ENCODE data around the gene CLMN. TPM values are rescaled to one million over a fixed set of nuclear protein-coding genes. Genes with fewer than 3 reads are reported as not detected.

Gene CLMN
- total and polyA plus RNA-seq, 2 of the 8 experiments (the other 6 are each of a cell fraction or from before 2014, with no cell fraction given), result 1.6 to 8.2 TPM

DNA sequence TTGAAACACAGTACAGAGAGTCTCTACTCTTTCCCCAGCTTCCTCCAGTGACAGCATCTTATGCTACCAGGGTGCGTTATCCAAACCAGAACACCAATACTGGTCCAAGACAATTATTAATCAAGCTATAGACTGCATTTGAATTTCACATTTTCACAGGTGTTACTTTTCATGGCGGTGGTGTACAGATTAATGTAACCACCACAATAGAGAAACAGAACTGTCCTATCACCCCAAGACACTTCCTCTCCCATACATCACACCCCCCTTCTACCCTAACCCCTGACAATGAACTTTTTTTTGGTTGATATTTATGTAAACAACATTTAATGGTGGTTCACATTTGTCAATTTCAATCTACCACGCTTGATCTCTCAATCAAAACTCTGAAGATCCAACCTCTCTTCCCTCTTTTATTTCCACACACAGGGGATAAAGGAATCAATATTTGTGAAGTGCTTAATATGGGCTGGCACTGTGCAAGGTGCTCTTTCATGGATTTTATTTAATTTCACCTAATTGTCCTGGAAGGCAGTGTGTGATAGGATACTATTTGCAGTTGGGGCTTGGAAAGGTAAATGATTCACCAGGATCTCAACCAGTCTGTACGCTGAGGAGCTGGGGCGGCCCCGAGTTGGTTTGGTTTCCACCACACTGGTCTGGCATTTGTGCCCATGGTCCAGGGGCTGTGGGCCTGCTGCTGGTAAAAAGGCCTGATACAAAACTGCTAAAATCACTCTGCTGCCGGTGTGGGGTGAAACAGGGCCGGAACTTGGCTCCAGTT lies 107.8 kb downstream of the CLMN start:
- H3K4ac ChIP-seq (replicated peaks; ENCODE audit: insufficient read length, low read depth, low read length), result no peak overlapping the region
- WGBS, 2 experiments (ENCODE audit: extremely low coverage in 1 of 2, insufficient coverage in 1 of 2, insufficient read length in 1 of 2, insufficient replicate concordance in 2 of 2, low coverage in 1 of 2, low lambda C conversion rate in 2 of 2, missing lambda C conversion rate in 1 of 2), result 93% methylated on average over 8 of the region's 8 CpGs; no CpG with 5 or more reads in 1 of the 2 experiments
- POLR2A ChIA-PET (ENCODE audit: partially characterized antibody), result no interaction called here

More for the DNA sequence above, 107.8 kb downstream of the CLMN start:
- H2BK12ac ChIP-seq (ENCODE audit: low read depth, low read length), result no peak overlapping the region
- H3K9me3 ChIP-seq (ENCODE audit: insufficient read depth in 2 of 2, low read depth in 1 of 2, low read length in 1 of 2), result no peaks in the 10 kb centered on the region
- H3K56ac ChIP-seq (replicated peaks; ENCODE audit: insufficient read length, low read depth, low read length), result no peak overlapping the region
- no peak overlapping the region for H3K4me3 ChIP-seq (ENCODE audit: extremely low read depth in 1 of 4, insufficient read depth in 2 of 4, low read depth in 3 of 4, low read length in 4 of 4)
- no peaks in the 10 kb centered on the region; a peak in 1 of 4 replicates for H3K79me2 ChIP-seq (ENCODE audit: control insufficient read depth in 1 of 2, insufficient read depth in 2 of 2, low read length in 2 of 2)
- no peak overlapping the region for H3K4me2 ChIP-seq (ENCODE audit: insufficient read depth in 1 of 2, low read depth in 2 of 2, low read length in 2 of 2)
- H2BK15ac ChIP-seq (ENCODE audit: low read length), result no peak overlapping the region
- no peaks in the 10 kb centered on the region for H3K36me3 ChIP-seq (ENCODE audit: control insufficient read depth in 2 of 4, insufficient read depth in 4 of 4, low read length in 3 of 4)
- H2BK120ac ChIP-seq (replicated peaks; ENCODE audit: low read depth, low read length), result no peak overlapping the region
- CTCF ChIA-PET (ENCODE audit: partially characterized antibody), result interaction anchor here (1.2 to 1.4 kb wide), 2 partner anchors 16 to 19 kb away, joined by 5 to 6 read pairs; no protein-coding TSS in a partner anchor
- no peak for FAIRE-seq
- no peak overlapping the region for H3K9ac ChIP-seq (replicated peaks in 1 of 4; ENCODE audit: extremely low read depth in 1 of 4, low read depth in 3 of 4, low read length in 3 of 4)
- H2AK5ac ChIP-seq (ENCODE audit: low read depth, low read length), result no peak overlapping the region
- H3K14ac ChIP-seq (ENCODE audit: insufficient read length), result no peak overlapping the region
- H3K23me2 ChIP-seq (ENCODE audit: low read depth, low read length), result no peaks in the 10 kb centered on the region; the same call in 1 of the 2 replicates
- no peak overlapping the region for H4K91ac ChIP-seq (replicated peaks; ENCODE audit: insufficient read length, low read length)
- H3K27ac ChIP-seq (ENCODE audit: low read depth, low read length), result no peak overlapping the region
- no peaks in the 10 kb centered on the region for H3K4me1 ChIP-seq (replicated peaks in 1 of 4; ENCODE audit: control insufficient read depth in 3 of 4, insufficient read depth in 4 of 4, low read length in 3 of 4)
- no peaks in the 10 kb centered on the region; a peak in 3 of 7 replicates for H3K27me3 ChIP-seq (replicated peaks in 1 of 4; ENCODE audit: control insufficient read depth in 3 of 4, extremely low read depth in 1 of 4, insufficient read depth in 3 of 4, low read length in 3 of 4)
- no peak overlapping the region for H3K18ac ChIP-seq (ENCODE audit: extremely low read depth, low read length)
- H4K8ac ChIP-seq (ENCODE audit: extremely low read depth, insufficient read depth, low read length), result no peak overlapping the region
- H2BK5ac ChIP-seq (ENCODE audit: low read depth, low read length), result no peak overlapping the region
- no peak overlapping the region for H2BK20ac ChIP-seq (ENCODE audit: low read length)
- DNase-seq (ENCODE audit: low read depth in 1 of 2, low spot score in 2 of 2), result no peak
- H4K5ac ChIP-seq (ENCODE audit: insufficient read length, low read depth, low read length), result no peak overlapping the region
- H3K79me1 ChIP-seq (ENCODE audit: low read depth, low read length), result no peaks in the 10 kb centered on the region
- no peak overlapping the region for H3K23ac ChIP-seq (ENCODE audit: insufficient read length)
- no peak overlapping the region for H2AFZ ChIP-seq (ENCODE audit: low read length)
- H4K20me1 ChIP-seq (replicated peaks in 1 of 2; ENCODE audit: control insufficient read depth in 1 of 2, insufficient read depth in 2 of 2, low read length in 2 of 2), result no peaks in the 10 kb centered on the region

All from H1 (cell line).